Body of pancreas (tissue), 4 donors: ENCODE results near the gene MAD1L1.

Experiments
- CTCF ChIP-seq, 7 experiments: fragments of 450-650 bp in 4 of 7; fragments of 200-600 bp in 3 of 7; sonication (generic) in 3 of 7; IDR thresholded peaks; one replicate each; pipeline ENCODE4 v1.5.1; 2016 to 2019; ENCODE audit warnings: antibody characterized with exemption in 7 of 7
- POLR2A ChIP-seq, 3 donors: fragments of 450-650 bp; IDR thresholded peaks; one replicate each; pipeline ENCODE4 v1.6.1; 2016; ENCODE audit warnings: antibody characterized with exemption in 3 of 3, mild to moderate bottlenecking in 2 of 3

- TF ChIP-seq CTCF (IDR thresholded peaks at IDR 0.05) (no peak), POLR2A (IDR thresholded peaks at IDR 0.05) (no peak)
These were observed 437.7 kb downstream of the MAD1L1 start for GRCh38 chr7:1794888-1795542.
